H1 (cell line): ENCODE measurements around the gene NSFL1C. TPM values are rescaled to one million over a fixed set of nuclear protein-coding genes. Genes with fewer than 3 reads are reported as not detected.

Experiments used
- CTCF ChIA-PET: fragments of 300-600 bp; sonication (Branson Sonifier 250); formaldehyde crosslinking; loops from one replicate; lab custom pipeline; 2021; ENCODE audit not compliant: partially characterized antibody; lab: Charles Lee
- POLR2A ChIA-PET: fragments of 300-600 bp; sonication (Branson Sonifier 250); formaldehyde crosslinking; loops from one replicate; lab custom pipeline; 2021; ENCODE audit warnings: inconsistent platforms; ENCODE audit not compliant: partially characterized antibody; lab: Charles Lee
- DNase-seq, 2 experiments: peaks; one replicate each; pipeline versions ENCODE4 v3.0.0 to v3.0.0-alpha.2; 2010 to 2022; ENCODE audit warnings: low spot score in 2 of 2, low read depth in 1 of 2, mixed read lengths in 1 of 2
- FAIRE-seq: peaks from 2 replicates; lab custom pipeline; 2011; peaks lifted over from hg19 to GRCh38; lab: Jason Lieb, UNC
- H2AFZ ChIP-seq: 2 replicates; pipeline ENCODE4 v1.8.1; 2012; ENCODE audit warnings: low read length, inconsistent platforms
- H2AK5ac ChIP-seq: 2 replicates; pipeline ENCODE4 v1.6.1; 2013; ENCODE audit warnings: low read depth, low read length
- H2BK120ac ChIP-seq: replicated peaks from 2 replicates; pipeline ENCODE3; 2013; ENCODE audit warnings: low read depth, low read length, inconsistent platforms
- H2BK12ac ChIP-seq: 2 replicates; pipeline ENCODE4 v1.6.1; 2013; ENCODE audit warnings: low read depth, low read length
- H2BK15ac ChIP-seq: 2 replicates; pipeline ENCODE4 v1.6.1; 2013; ENCODE audit warnings: low read length
- H2BK20ac ChIP-seq: 2 replicates; pipeline ENCODE4 v1.6.1; 2013; ENCODE audit warnings: low read length
- H2BK5ac ChIP-seq: 2 replicates; pipeline ENCODE4 v1.6.1; 2013; ENCODE audit warnings: low read depth, low read length
- H3K14ac ChIP-seq: 2 replicates; pipeline ENCODE4 v1.6.1; 2013; ENCODE audit warnings: inconsistent platforms; ENCODE audit not compliant: insufficient read length
- H3K18ac ChIP-seq: 2 replicates; pipeline ENCODE4 v1.6.1; 2013; ENCODE audit warnings: low read length; ENCODE audit errors: extremely low read depth
- H3K23ac ChIP-seq: 2 replicates; pipeline ENCODE4 v1.6.1; 2013; ENCODE audit warnings: inconsistent platforms; ENCODE audit not compliant: insufficient read length
- H3K23me2 ChIP-seq: 2 replicates; pipeline ENCODE4 v1.6.1; 2013; ENCODE audit warnings: low read depth, low read length
- H3K27ac ChIP-seq: 2 replicates; pipeline ENCODE4 v1.6.1; 2011; ENCODE audit warnings: low read depth, low read length, inconsistent platforms
- H3K27me3 ChIP-seq, 4 experiments: replicated peaks in 1 of 4; 1 replicate in 1 of 4; 2 replicates in 3 of 4; pipeline versions ENCODE4 v1.6.1 to v1.8.1; 2011 to 2013; ENCODE audit warnings: low read length in 3 of 4, mild to moderate bottlenecking in 3 of 4, inconsistent platforms in 2 of 4, mixed read lengths in 2 of 4, moderate library complexity in 1 of 4; ENCODE audit not compliant: control insufficient read depth in 3 of 4, insufficient read depth in 3 of 4; ENCODE audit errors: extremely low read depth in 1 of 4
- H3K36me3 ChIP-seq, 4 experiments: 2 replicates each; pipeline versions ENCODE4 v1.6.1 to v1.8.1; 2011 to 2013; ENCODE audit warnings: mild to moderate bottlenecking in 4 of 4, low read length in 3 of 4, moderate library complexity in 2 of 4, control low read depth in 1 of 4, inconsistent platforms in 1 of 4; ENCODE audit not compliant: insufficient read depth in 4 of 4, control insufficient read depth in 2 of 4
- H3K4ac ChIP-seq: replicated peaks from 2 replicates; pipeline ENCODE3; 2013; ENCODE audit warnings: low read length, low read depth, mixed read lengths, inconsistent platforms; ENCODE audit not compliant: insufficient read length
- H3K4me1 ChIP-seq, 4 experiments: replicated peaks in 1 of 4; 1 replicate in 1 of 4; 2 replicates in 3 of 4; pipeline versions ENCODE4 v1.6.1 to v1.8.1; 2011 to 2013; ENCODE audit warnings: low read length in 3 of 4, inconsistent platforms in 2 of 4, mixed read lengths in 1 of 4; ENCODE audit not compliant: insufficient read depth in 4 of 4, control insufficient read depth in 3 of 4
- H3K4me2 ChIP-seq, 2 experiments: 2 replicates each; pipeline versions ENCODE4 v1.6.1 to v1.8.1; 2011 to 2013; ENCODE audit warnings: low read depth in 2 of 2, low read length in 2 of 2, control low read depth in 1 of 2, inconsistent platforms in 1 of 2, mild to moderate bottlenecking in 1 of 2; ENCODE audit not compliant: insufficient read depth in 1 of 2
- H3K4me3 ChIP-seq, 4 experiments: fragments of 200-600, 300-600 bp in 1 of 4; sonication (generic), shearing (Covaris generic), sonication (Bioruptor Twin) in 1 of 4; 2 replicates each; pipeline versions ENCODE4 v1.5.1 to v1.8.1; 2011 to 2016; ENCODE audit warnings: low read length in 4 of 4, low read depth in 3 of 4, control low read depth in 2 of 4, inconsistent platforms in 2 of 4, mild to moderate bottlenecking in 2 of 4, mixed read lengths in 1 of 4, moderate library complexity in 1 of 4; ENCODE audit not compliant: insufficient read depth in 2 of 4; ENCODE audit errors: extremely low read depth in 1 of 4
- H3K56ac ChIP-seq: replicated peaks from 2 replicates; pipeline ENCODE3; 2013; ENCODE audit warnings: low read depth, mild to moderate bottlenecking, mixed read lengths, low read length, inconsistent platforms; ENCODE audit not compliant: insufficient read length
- H3K79me1 ChIP-seq: 2 replicates; pipeline ENCODE4 v1.6.1; 2013; ENCODE audit warnings: low read depth, low read length, control low read depth
- H3K79me2 ChIP-seq, 2 experiments: 2 replicates each; pipeline versions ENCODE4 v1.6.1 to v1.8.1; 2012 to 2013; ENCODE audit warnings: low read length in 2 of 2, mild to moderate bottlenecking in 2 of 2, inconsistent platforms in 1 of 2; ENCODE audit not compliant: insufficient read depth in 2 of 2, control insufficient read depth in 1 of 2
- H3K9ac ChIP-seq, 4 experiments: replicated peaks in 1 of 4; 1 replicate in 1 of 4; 2 replicates in 3 of 4; pipeline versions ENCODE4 v1.6.1 to v1.8.1; 2011 to 2013; ENCODE audit warnings: low read depth in 3 of 4, low read length in 3 of 4, control low read depth in 2 of 4, mild to moderate bottlenecking in 2 of 4, moderate library complexity in 2 of 4, inconsistent platforms in 1 of 4; ENCODE audit errors: extremely low read depth in 1 of 4
- H3K9me3 ChIP-seq, 2 experiments: 2 replicates each; pipeline versions ENCODE4 v1.6.1 to v1.8.1; 2012 to 2013; ENCODE audit warnings: mild to moderate bottlenecking in 2 of 2, moderate library complexity in 2 of 2, control low read depth in 1 of 2, inconsistent platforms in 1 of 2, low read depth in 1 of 2, low read length in 1 of 2, mixed read lengths in 1 of 2; ENCODE audit not compliant: insufficient read depth in 2 of 2
- H4K20me1 ChIP-seq, 2 experiments: replicated peaks in 1 of 2; 2 replicates each; pipeline versions ENCODE3 to v1.8.1; 2011 to 2013; ENCODE audit warnings: inconsistent platforms in 2 of 2, low read length in 2 of 2, mild to moderate bottlenecking in 1 of 2; ENCODE audit not compliant: insufficient read depth in 2 of 2, control insufficient read depth in 1 of 2
- H4K5ac ChIP-seq: 2 replicates; pipeline ENCODE4 v1.6.1; 2013; ENCODE audit warnings: low read length, low read depth, mixed read lengths, inconsistent platforms; ENCODE audit not compliant: insufficient read length
- H4K8ac ChIP-seq: 2 replicates; pipeline ENCODE4 v1.8.0; 2013; ENCODE audit warnings: mild to moderate bottlenecking, moderate library complexity, low read length, inconsistent platforms; ENCODE audit not compliant: insufficient read depth; ENCODE audit errors: extremely low read depth
- H4K91ac ChIP-seq: replicated peaks from 2 replicates; pipeline ENCODE3; 2013; ENCODE audit warnings: low read length, mixed read lengths, inconsistent platforms; ENCODE audit not compliant: insufficient read length
- CBX5 ChIP-seq: fragments of 300-800, 300-1000 bp; sonication (generic); IDR thresholded peaks from 2 replicates; pipeline ENCODE4 v1.7.1; 2016; ENCODE audit warnings: antibody characterized with exemption, low read length, low read depth
- FOSL1 ChIP-seq: IDR thresholded peaks from 2 replicates; pipeline ENCODE4 v1.6.1; 2011; ENCODE audit warnings: mild to moderate bottlenecking, low read depth, low read length, moderate library complexity; ENCODE audit not compliant: insufficient read depth
- GTF2F1 ChIP-seq: IDR thresholded peaks from 2 replicates; pipeline ENCODE4 v1.6.1; 2012; ENCODE audit warnings: low read depth, low read length, improper control_type of control experiment, borderline replicate concordance
- HDAC6 ChIP-seq: IDR thresholded peaks from one replicate; pipeline ENCODE4 v1.7.1; 2012; ENCODE audit warnings: low read depth, mild to moderate bottlenecking, inconsistent platforms, low read length, moderate library complexity
- MAFK ChIP-seq: IDR thresholded peaks from 2 replicates; pipeline ENCODE4 v1.6.1; 2012; ENCODE audit warnings: low read depth, mild to moderate bottlenecking, improper control_type of control experiment, low read length
- NRF1 ChIP-seq: IDR thresholded peaks from 2 replicates; pipeline ENCODE4 v1.6.1; 2011; ENCODE audit warnings: mild to moderate bottlenecking, low read depth, low read length, improper control_type of control experiment
- RAD21 ChIP-seq, 2 experiments: IDR thresholded peaks in 1 of 2; conservative IDR thresholded peaks in 1 of 2; 2 replicates each; pipeline ENCODE4 v1.6.1; 2011; ENCODE audit warnings: low read depth in 2 of 2, low read length in 2 of 2, improper control_type of control experiment in 1 of 2, inconsistent platforms in 1 of 2, mild to moderate bottlenecking in 1 of 2, moderate library complexity in 1 of 2
- SP2 ChIP-seq: IDR thresholded peaks from 2 replicates; pipeline ENCODE4 v1.6.1; 2012; ENCODE audit warnings: mild to moderate bottlenecking, low read length, inconsistent platforms
- SP4 ChIP-seq: IDR thresholded peaks from 2 replicates; pipeline ENCODE4 v1.6.1; 2012; ENCODE audit warnings: low read length, inconsistent platforms
- WGBS, 2 experiments: shearing (Covaris generic) in 1 of 2; methylation state at CpG; one replicate each; pipeline versions ENCODE4 v1.1.6 to v1.1.7; 2013 to 2015; ENCODE audit warnings: low lambda C conversion rate in 2 of 2, mixed read lengths in 2 of 2, inconsistent platforms in 1 of 2, low coverage in 1 of 2, missing lambda C conversion rate in 1 of 2; ENCODE audit not compliant: insufficient replicate concordance in 2 of 2, insufficient coverage in 1 of 2, insufficient read length in 1 of 2; ENCODE audit errors: extremely low coverage in 1 of 2, missing lambda C conversion rate in 1 of 2; 5-methylcytosine and 5-hydroxymethylcytosine counted together
- polyA plus RNA-seq, 7 experiments: library from polyadenylated mRNA; depleted of rRNA in 3 of 7; stranded (reverse) in 5 of 7; unstranded in 2 of 7; fragments of >200 nt in 5 of 7; fragments of 200-250 nt in 2 of 7; gene quantifications; 1 replicate in 5 of 7; 2 replicates in 1 of 7; 4 replicates in 1 of 7; pipeline versions ENCODE4 v1.2.1 to v1.2.3, GENCODE V29; 2011 to 2013; ENCODE audit warnings: missing spikeins in 2 of 7, mixed read lengths in 2 of 7
- total RNA-seq: library from RNA; stranded (reverse); fragmentation: NEBNext Ultra II Directional; extraction: Animal tissue kit (Norgen Biotek cat#: 25700); gene quantifications from 2 replicates; pipeline ENCODE4 v1.2.1, GENCODE V29; 2021
- TF ChIP-seq, protein P1 (sequence below): IDR thresholded peaks from 2 replicates; pipeline ENCODE4 v1.6.1; 2012; ENCODE audit warnings: inconsistent platforms

NSFL1C gene
- total and polyA plus RNA-seq, 2 of the 8 experiments (the other 6 are each of a cell fraction or from before 2014, with no cell fraction given): 21.6 to 98.0 TPM

DNA sequence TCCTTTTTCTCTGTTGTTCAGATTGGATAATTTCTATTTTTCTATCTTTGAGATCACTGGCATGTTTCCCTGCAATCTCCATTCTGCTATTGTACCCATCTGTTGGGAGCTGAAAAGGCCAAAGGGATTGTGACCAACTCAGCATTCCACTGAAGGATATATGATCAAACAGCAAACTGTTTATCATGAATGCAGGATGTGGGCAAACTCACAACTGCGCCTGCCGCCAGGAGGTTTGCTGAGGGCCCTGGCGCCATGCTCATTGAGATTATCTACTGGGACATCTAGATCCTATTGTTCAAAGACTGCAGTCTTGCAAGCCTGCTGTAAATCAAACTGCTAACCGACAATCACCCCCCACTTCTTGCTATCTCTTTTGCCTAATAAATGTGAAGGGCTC lies 69.9 kb downstream of the NSFL1C start:
- no peak for FAIRE-seq
- no peak overlapping the region for H2BK5ac ChIP-seq
- H3K23ac ChIP-seq: no peak overlapping the region
- TF ChIP-seq HDAC6 (no peak), FOSL1 (no peak), GTF2F1 (no peak), SP2 (no peak), SP4 (no peak), NRF1 (no peak), MAFK (no peak), CBX5 (no peak), RAD21 (IDR thresholded peaks at IDR 0.05 in 1 of 2, conservative IDR thresholded peaks at IDR 0.05 in 1 of 2; ENCODE audit: low read depth in 2 of 2, low read length in 2 of 2) (no peak)
- TF ChIP-seq, protein P1, sequence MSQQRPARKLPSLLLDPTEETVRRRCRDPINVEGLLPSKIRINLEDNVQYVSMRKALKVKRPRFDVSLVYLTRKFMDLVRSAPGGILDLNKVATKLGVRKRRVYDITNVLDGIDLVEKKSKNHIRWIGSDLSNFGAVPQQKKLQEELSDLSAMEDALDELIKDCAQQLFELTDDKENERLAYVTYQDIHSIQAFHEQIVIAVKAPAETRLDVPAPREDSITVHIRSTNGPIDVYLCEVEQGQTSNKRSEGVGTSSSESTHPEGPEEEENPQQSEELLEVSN: no peak
- no peaks in the 10 kb centered on the region for H3K9me3 ChIP-seq
- no peak overlapping the region for H3K56ac ChIP-seq
- H4K20me1 ChIP-seq: no peaks in the 10 kb centered on the region
- WGBS, 2 experiments: 75% methylated on average over 4 of the region's 4 CpGs; no CpG with 5 or more reads in 1 of the 2 experiments
- no peak overlapping the region for H3K4me2 ChIP-seq
- H2AFZ ChIP-seq: no peak overlapping the region
- no peak overlapping the region for H3K14ac ChIP-seq
- ChIA-PET CTCF (interaction anchor here (1.1 to 2.5 kb wide), 11 partner anchors 12 to 84 kb away, joined by 3 to 19 read pairs (median 6); partner anchors contain the start of gene NSFL1C), POLR2A (no interaction called here)
- H2BK120ac ChIP-seq: no peak overlapping the region
- no peak overlapping the region for H3K4me3 ChIP-seq
- H4K5ac ChIP-seq: no peak overlapping the region
- H4K8ac ChIP-seq: no peak overlapping the region
- no peak overlapping the region for H3K9ac ChIP-seq
- no peaks in the 10 kb centered on the region for H3K36me3 ChIP-seq
- no peak overlapping the region for H3K27ac ChIP-seq
- peaks cover 0 to 11% (median 4%) of the 10 kb centered on the region in 4 experiments; a peak in 4 of 7 replicates for H3K4me1 ChIP-seq
- no peak overlapping the region for H2AK5ac ChIP-seq
- peaks cover 8% of the 10 kb centered on the region for H3K23me2 ChIP-seq
- H3K79me2 ChIP-seq: peaks cover 0 to 8% of the 10 kb centered on the region in 2 experiments; a peak in 2 of 4 replicates
- H2BK20ac ChIP-seq: no peak overlapping the region
- no peak overlapping the region for H2BK15ac ChIP-seq
- no peak overlapping the region for H2BK12ac ChIP-seq
- H3K79me1 ChIP-seq: peaks cover 6% of the 10 kb centered on the region
- no peak overlapping the region for H3K4ac ChIP-seq
- no peak overlapping the region for H3K18ac ChIP-seq
- no peak overlapping the region for H4K91ac ChIP-seq
- H3K27me3 ChIP-seq: peaks cover 0 to 19% (median 8%) of the 10 kb centered on the region in 4 experiments; a peak in 5 of 7 replicates
- no peak for DNase-seq
